Activated T-cell treated with anti-CD3 and anti-CD28 coated beads, Interleukin-2, amount 50 U/mL, for 72 hours (primary cell): ENCODE results near the gene GPA33. TPM values are rescaled to one million over a fixed set of nuclear protein-coding genes. Genes with fewer than 3 reads are reported as not detected.

ENCODE experiments used
- ATAC-seq, 2 donors: fragments of 150-1000 bp; cut with Tn5 transposase; replicated peaks in 1 of 2; 2 replicates each; pipeline ENCODE4 v1.10.0; 2021; ENCODE audit warnings: moderate library complexity in 2 of 2, mild to moderate bottlenecking in 1 of 2
- DNase-seq, 2 donors: peaks; one replicate each; pipeline ENCODE4 v3.0.0; 2021 to 2022; ENCODE audit warnings: mixed read lengths in 1 of 2
- H3K27ac Mint-ChIP-seq: one replicate; pipeline ENCODE4 v1.8.0; 2022; ENCODE audit warnings: mild to moderate bottlenecking, moderate library complexity, mixed read lengths
- H3K27me3 Mint-ChIP-seq: one replicate; pipeline ENCODE4 v1.8.0; 2022; ENCODE audit warnings: low read depth, mixed read lengths
- H3K36me3 Mint-ChIP-seq, 2 donors: one replicate each; pipeline ENCODE4 v1.8.0; 2022; ENCODE audit warnings: mixed read lengths in 2 of 2, mild to moderate bottlenecking in 1 of 2; ENCODE audit not compliant: insufficient read depth in 2 of 2
- H3K4me1 Mint-ChIP-seq: one replicate; pipeline ENCODE4 v1.8.0; 2022; ENCODE audit warnings: low read depth, mixed read lengths
- H3K4me3 Mint-ChIP-seq, 2 donors: one replicate each; pipeline ENCODE4 v1.8.0; 2022; ENCODE audit warnings: mild to moderate bottlenecking in 2 of 2, mixed read lengths in 2 of 2, moderate library complexity in 2 of 2
- H3K9me3 Mint-ChIP-seq, 2 donors: one replicate each; pipeline ENCODE4 v1.8.0; 2022; ENCODE audit warnings: mixed read lengths in 2 of 2
- total RNA-seq, 2 donors: library from RNA; stranded (reverse); gene quantifications; one replicate each; pipeline ENCODE4 v1.2.3, GENCODE V29; 2022

GPA33 gene
- total RNA-seq, 2 donors from 2014 or later, result 2.6 to 5.2 TPM

DNA sequence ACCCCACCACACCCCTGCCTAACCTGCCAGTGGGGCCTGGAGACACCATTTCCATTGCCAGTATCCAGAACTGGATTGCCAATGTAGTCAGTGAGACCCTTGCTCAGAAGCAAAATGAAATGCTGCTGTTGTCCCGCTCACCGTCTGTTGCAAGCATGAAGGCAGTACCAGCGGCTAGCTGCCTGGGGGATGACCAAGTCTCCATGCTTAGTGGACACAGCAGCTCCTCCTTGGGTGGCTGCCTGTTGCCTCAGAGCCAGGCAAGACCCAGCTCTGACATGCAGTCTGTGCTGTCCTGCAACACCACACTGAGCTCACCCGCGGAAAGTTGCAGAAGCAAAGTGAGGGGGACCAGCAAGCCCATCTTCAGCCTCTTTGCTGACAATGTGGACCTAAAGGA lies 37.1 kb upstream of the GPA33 start:
- ATAC-seq, result no peak
- DNase-seq, result no peak
- no peak overlapping the region for H3K27ac Mint-ChIP-seq
- H3K9me3 Mint-ChIP-seq, result no peaks in the 10 kb centered on the region
- H3K27me3 Mint-ChIP-seq, result peaks cover 24% of the 10 kb centered on the region
- no peaks in the 10 kb centered on the region for H3K36me3 Mint-ChIP-seq
- no peak overlapping the region for H3K4me3 Mint-ChIP-seq
- no peaks in the 10 kb centered on the region for H3K4me1 Mint-ChIP-seq

GRCh38 chr1:167126811-167127210 lies 36.6 kb upstream of the GPA33 start:
- no peak for ATAC-seq
- Mint-ChIP-seq H3K4me3 (no peak overlapping the region), H3K27ac (no peak overlapping the region), H3K36me3 (no peaks in the 10 kb centered on the region), H3K27me3 (peaks cover 20% of the 10 kb centered on the region), H3K4me1 (peaks cover 1% of the 10 kb centered on the region), H3K9me3 (no peaks in the 10 kb centered on the region)
- no peak for DNase-seq

- ATAC-seq, result no peak
- DNase-seq, result no peak
- peaks cover 6% of the 10 kb centered on the region for H3K4me1 Mint-ChIP-seq
- no peaks in the 10 kb centered on the region for H3K9me3 Mint-ChIP-seq
- peaks cover 20% of the 10 kb centered on the region for H3K27me3 Mint-ChIP-seq
- H3K4me3 Mint-ChIP-seq, result no peak overlapping the region
- H3K27ac Mint-ChIP-seq, result no peak overlapping the region
- no peaks in the 10 kb centered on the region for H3K36me3 Mint-ChIP-seq
Observed at GRCh38 chr1:167126317-167126716, 36.1 kb upstream of the GPA33 start.

DNA sequence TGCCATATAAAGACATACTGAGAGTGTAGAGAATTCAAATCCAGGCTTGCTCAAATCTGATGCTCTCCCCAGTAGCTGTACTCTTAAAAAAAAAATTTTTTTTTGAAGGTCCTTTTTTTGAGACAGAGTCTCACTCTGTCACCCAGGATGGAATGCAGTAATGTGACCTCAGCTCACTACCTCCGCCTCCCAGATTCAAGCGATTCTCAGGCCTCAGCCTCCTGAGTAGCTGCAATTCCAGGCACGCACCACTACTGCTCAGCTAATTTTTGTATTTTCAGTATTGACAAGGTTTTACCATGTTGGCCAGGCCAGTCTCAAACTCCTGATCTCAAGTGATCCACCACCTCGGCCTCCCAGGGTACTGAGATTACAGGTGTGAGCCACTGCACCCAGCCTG lies 32.4 kb upstream of the GPA33 start:
- Mint-ChIP-seq H3K27me3 (peaks cover 12% of the 10 kb centered on the region), H3K27ac (no peak overlapping the region), H3K9me3 (no peaks in the 10 kb centered on the region), H3K36me3 (no peaks in the 10 kb centered on the region), H3K4me3 (no peak overlapping the region), H3K4me1 (peaks cover 17% of the 10 kb centered on the region)
- DNase-seq (no peak), ATAC-seq (no peak)

DNA sequence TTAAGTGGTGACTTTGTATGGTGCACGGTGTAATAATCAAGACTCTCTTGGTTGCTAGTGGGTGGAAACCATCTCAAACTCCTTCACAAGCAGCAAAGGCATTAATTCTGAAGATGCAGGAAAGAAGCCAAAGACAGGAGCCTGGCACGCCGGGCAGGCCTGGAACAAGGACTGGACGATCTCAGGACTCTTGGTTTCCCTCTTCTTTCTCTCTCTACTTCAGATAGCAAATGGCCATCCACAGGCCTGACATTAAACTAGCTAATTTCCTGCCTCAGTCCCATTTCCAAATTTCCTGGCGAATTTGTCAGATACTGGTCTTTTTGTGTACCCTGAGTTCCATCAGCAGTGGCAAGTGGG lies 31.9 kb upstream of the GPA33 start:
- H3K27me3 Mint-ChIP-seq, result peaks cover 7% of the 10 kb centered on the region

GRCh38 chr1:167121375-167122120 lies 31.4 kb upstream of the GPA33 start:
- Mint-ChIP-seq H3K4me3 (peak overlapping the region; percentile 87 to 89), H3K27me3 (peaks cover 7% of the 10 kb centered on the region), H3K36me3 (no peaks in the 10 kb centered on the region), H3K4me1 (peaks cover 17% of the 10 kb centered on the region), H3K27ac (no peak overlapping the region), H3K9me3 (no peaks in the 10 kb centered on the region)
- DNase-seq (peak; percentile 41 to 45), ATAC-seq (peak; percentile 76 to 82)

More for the DNA sequence above, 31.9 kb upstream of the GPA33 start:
- H3K27ac Mint-ChIP-seq, result no peak overlapping the region
- H3K36me3 Mint-ChIP-seq, result no peaks in the 10 kb centered on the region
- ATAC-seq, result no peak
- peaks cover 17% of the 10 kb centered on the region for H3K4me1 Mint-ChIP-seq
- H3K9me3 Mint-ChIP-seq, result no peaks in the 10 kb centered on the region
- no peak for DNase-seq
- H3K4me3 Mint-ChIP-seq, result peak overlapping the region; percentile 36 to 89

DNA sequence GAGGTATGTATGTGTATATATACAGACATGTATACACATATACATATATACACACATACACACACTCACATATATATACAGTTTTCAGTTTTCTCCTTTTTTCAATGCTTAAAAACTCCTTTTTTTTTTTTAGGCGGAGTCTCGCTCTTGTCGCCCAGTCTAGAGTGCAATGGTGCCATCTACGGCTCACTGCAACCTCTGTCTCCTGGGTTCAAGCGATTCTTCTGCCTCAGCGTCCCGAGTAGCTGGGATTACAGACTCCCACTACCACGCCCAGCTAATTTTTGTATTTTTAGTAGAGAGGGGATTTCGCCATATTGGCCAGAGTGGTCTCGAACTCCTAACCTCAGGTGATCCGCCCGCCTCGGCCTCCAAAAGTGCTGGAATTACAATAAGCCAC lies 30.7 kb upstream of the GPA33 start:
- Mint-ChIP-seq H3K9me3 (no peaks in the 10 kb centered on the region), H3K27me3 (peaks cover 7% of the 10 kb centered on the region), H3K4me1 (peaks cover 17% of the 10 kb centered on the region), H3K36me3 (no peaks in the 10 kb centered on the region), H3K27ac (no peak overlapping the region), H3K4me3 (peak overlapping the region; percentile 87 to 89)
- ATAC-seq (peak; percentile 43 to 55), DNase-seq (no peak)

DNA sequence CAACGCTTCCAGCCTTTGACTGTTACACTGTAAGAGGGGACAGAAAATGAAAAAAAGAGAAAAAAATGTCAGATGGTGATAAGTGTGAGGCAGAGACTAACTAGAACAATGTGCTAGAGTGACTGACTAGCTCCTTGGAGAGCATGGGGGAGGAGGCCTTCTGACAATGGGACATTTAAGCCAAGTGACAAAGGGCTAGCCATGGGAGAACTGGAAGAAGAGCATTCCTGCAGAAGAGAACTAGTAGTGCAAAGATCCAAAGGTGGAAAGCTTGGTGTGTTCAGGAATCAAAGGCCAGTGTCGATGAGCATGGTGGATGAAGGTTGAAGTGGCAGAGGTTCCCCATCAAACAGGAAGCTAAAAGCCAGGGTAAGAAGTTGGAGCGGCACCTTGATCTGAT lies 29.5 kb upstream of the GPA33 start:
- DNase-seq (no peak), ATAC-seq (no peak)
- H3K4me1 Mint-ChIP-seq, result peaks cover 26% of the 10 kb centered on the region
- H3K4me3 Mint-ChIP-seq, result no peak overlapping the region
- no peak overlapping the region for H3K27ac Mint-ChIP-seq
- no peaks in the 10 kb centered on the region for H3K36me3 Mint-ChIP-seq
- peaks cover 7% of the 10 kb centered on the region for H3K27me3 Mint-ChIP-seq
- no peaks in the 10 kb centered on the region for H3K9me3 Mint-ChIP-seq

GRCh38 chr1:167118188-167118587 lies 28.0 kb upstream of the GPA33 start:
- Mint-ChIP-seq H3K4me1 (peaks cover 30% of the 10 kb centered on the region), H3K27ac (no peak overlapping the region)

DNA sequence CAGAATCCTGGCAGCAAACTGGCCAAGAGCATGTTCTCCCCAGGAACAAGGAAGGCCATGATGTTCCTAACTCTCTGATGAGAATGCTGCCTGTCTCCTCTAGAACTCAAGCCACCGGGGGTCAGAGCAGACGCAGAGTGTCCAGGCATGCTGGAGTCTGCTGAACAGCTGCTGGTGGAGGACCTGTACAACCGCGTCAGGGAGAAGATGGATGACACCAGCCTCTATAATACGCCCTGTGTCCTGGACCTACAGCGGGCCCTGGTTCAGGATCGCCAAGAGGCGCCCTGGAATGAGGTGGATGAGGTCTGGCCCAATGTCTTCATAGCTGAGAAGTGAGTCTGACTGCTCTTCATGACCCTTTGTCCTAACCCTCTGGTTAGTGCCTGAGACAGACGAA lies 27.0 kb upstream of the GPA33 start:
- Mint-ChIP-seq H3K9me3 (no peaks in the 10 kb centered on the region), H3K27ac (no peak overlapping the region), H3K4me1 (peaks cover 30% of the 10 kb centered on the region), H3K36me3 (no peaks in the 10 kb centered on the region), H3K27me3 (peaks cover 7% of the 10 kb centered on the region), H3K4me3 (no peak overlapping the region)
- DNase-seq (no peak), ATAC-seq (no peak)

More at GRCh38 chr1:167118188-167118587, 28.0 kb upstream of the GPA33 start:
- no peaks in the 10 kb centered on the region for H3K36me3 Mint-ChIP-seq
- no peaks in the 10 kb centered on the region for H3K9me3 Mint-ChIP-seq
- peaks cover 7% of the 10 kb centered on the region for H3K27me3 Mint-ChIP-seq
- no peak for DNase-seq
- ATAC-seq, result no peak
- no peak overlapping the region for H3K4me3 Mint-ChIP-seq

- H3K9me3 Mint-ChIP-seq, result no peaks in the 10 kb centered on the region
- H3K36me3 Mint-ChIP-seq, result no peaks in the 10 kb centered on the region
- H3K4me3 Mint-ChIP-seq, result no peak overlapping the region
- peaks cover 22% of the 10 kb centered on the region for H3K4me1 Mint-ChIP-seq
- ATAC-seq (no peak), DNase-seq (no peak)
- H3K27ac Mint-ChIP-seq, result no peak overlapping the region
- H3K27me3 Mint-ChIP-seq, result peaks cover 7% of the 10 kb centered on the region
Observed at GRCh38 chr1:167116174-167116573, 26.0 kb upstream of the GPA33 start.

DNA sequence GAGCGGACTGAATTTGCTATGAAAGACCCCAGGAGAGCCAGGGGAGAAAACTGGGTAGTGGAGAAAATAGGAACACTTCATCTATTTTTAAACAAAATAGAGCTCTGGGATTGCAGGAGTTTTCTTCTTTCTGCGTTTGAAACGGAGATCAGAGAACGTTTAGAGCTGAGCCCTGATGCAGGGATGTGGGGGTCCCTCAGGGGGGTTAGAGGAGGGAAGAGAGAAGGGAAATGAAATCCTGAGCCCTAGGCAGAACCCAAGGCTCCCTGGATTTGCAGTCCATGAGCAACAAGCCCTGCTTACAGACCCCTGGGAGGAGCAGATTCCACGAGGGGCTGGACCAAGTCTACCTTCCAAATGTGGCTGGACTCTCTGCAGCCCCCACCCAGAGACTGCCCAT lies 25.5 kb upstream of the GPA33 start:
- Mint-ChIP-seq H3K4me1 (peaks cover 24% of the 10 kb centered on the region), H3K27me3 (peaks cover 7% of the 10 kb centered on the region), H3K9me3 (no peaks in the 10 kb centered on the region), H3K27ac (no peak overlapping the region), H3K36me3 (no peaks in the 10 kb centered on the region), H3K4me3 (no peak overlapping the region)
- DNase-seq (no peak), ATAC-seq (no peak)

- no peak overlapping the region for H3K4me3 Mint-ChIP-seq
- DNase-seq, result no peak
- no peak for ATAC-seq
- peaks cover 30% of the 10 kb centered on the region for H3K4me1 Mint-ChIP-seq
- H3K36me3 Mint-ChIP-seq, result peaks cover 2 to 7% of the 10 kb centered on the region in 2 donors
- H3K27ac Mint-ChIP-seq, result no peak overlapping the region
- peaks cover 0 to 3% of the 10 kb centered on the region in 2 donors for H3K9me3 Mint-ChIP-seq
- peaks cover 4% of the 10 kb centered on the region for H3K27me3 Mint-ChIP-seq
Observed at GRCh38 chr1:167114725-167115124, 24.5 kb upstream of the GPA33 start.
